Ovary (tissue), 3 donors: ENCODE measurements around the gene KCNE2.

Source experiments
- POLR2A ChIP-seq: fragments of 450-650 bp; IDR thresholded peaks from one replicate; pipeline ENCODE4 v1.6.1; 2017; ENCODE audit warnings: antibody characterized with exemption, mild to moderate bottlenecking, moderate library complexity
- TF ChIP-seq, protein P1 (sequence below), 3 donors: fragments of 450-650 bp in 2 of 3; fragments of 200-600 bp in 1 of 3; IDR thresholded peaks; one replicate each; pipeline versions ENCODE4 v1.5.1 to v1.8.0; 2016 to 2022; ENCODE audit warnings: antibody characterized with exemption in 3 of 3, mild to moderate bottlenecking in 1 of 3
- donor health status: DM: no; HTN: no; CAD: no.

DNA sequence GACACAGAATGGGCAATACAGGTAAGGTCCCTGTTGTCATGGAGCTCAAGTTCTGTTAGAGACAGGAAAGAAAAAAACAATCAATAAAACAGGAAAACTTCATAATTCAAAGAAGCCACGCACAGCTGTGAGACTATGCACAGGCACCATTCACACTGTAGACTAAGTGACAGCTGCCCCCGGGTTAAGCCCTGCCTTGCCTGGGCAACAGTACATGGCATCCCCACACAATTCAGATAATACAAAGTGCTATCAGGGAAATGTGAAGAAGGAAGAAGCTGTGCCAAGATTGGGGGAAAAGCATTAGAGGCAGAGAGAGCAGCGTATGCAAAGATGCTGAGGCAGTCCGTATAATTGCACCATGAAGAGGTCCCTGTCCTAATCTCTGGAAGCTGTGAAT is 9.0 kb upstream of the KCNE2 start:
- TF ChIP-seq, protein P1, sequence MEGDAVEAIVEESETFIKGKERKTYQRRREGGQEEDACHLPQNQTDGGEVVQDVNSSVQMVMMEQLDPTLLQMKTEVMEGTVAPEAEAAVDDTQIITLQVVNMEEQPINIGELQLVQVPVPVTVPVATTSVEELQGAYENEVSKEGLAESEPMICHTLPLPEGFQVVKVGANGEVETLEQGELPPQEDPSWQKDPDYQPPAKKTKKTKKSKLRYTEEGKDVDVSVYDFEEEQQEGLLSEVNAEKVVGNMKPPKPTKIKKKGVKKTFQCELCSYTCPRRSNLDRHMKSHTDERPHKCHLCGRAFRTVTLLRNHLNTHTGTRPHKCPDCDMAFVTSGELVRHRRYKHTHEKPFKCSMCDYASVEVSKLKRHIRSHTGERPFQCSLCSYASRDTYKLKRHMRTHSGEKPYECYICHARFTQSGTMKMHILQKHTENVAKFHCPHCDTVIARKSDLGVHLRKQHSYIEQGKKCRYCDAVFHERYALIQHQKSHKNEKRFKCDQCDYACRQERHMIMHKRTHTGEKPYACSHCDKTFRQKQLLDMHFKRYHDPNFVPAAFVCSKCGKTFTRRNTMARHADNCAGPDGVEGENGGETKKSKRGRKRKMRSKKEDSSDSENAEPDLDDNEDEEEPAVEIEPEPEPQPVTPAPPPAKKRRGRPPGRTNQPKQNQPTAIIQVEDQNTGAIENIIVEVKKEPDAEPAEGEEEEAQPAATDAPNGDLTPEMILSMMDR (IDR thresholded peaks at IDR 0.05), result no peak
- no peak for TF ChIP-seq POLR2A
